CD4-positive, alpha-beta T cell (primary cell): Measurements from ENCODE around the gene RTN3. TPM values are rescaled to one million over a fixed set of nuclear protein-coding genes. Genes with fewer than 3 reads are reported as not detected.

Source experiments
- ATAC-seq: fragments of 200-7000 bp; cut with Tn5 transposase; one replicate; pipeline ENCODE4 v1.10.0; 2022; ENCODE audit warnings: mild to moderate bottlenecking; ENCODE audit not compliant: poor library complexity
- CTCF ChIA-PET: fragments of 350-600 bp; sonication (Branson Sonifier 250); formaldehyde crosslinking; loops from one replicate; lab custom pipeline; 2021; ENCODE audit warnings: antibody characterized with exemption, inconsistent platforms; lab: Charles Lee
- POLR2A ChIA-PET: fragments of 350-600 bp; sonication (Branson Sonifier 250); formaldehyde crosslinking; loops from one replicate; lab custom pipeline; 2021; ENCODE audit warnings: antibody characterized with exemption, inconsistent platforms; lab: Charles Lee
- DNase-seq, 14 experiments: peaks; one replicate each; pipeline ENCODE4 v3.0.0-alpha.2; 2013 to 2020; ENCODE audit warnings: mixed read lengths in 2 of 14
- H3K27ac ChIP-seq, 2 donors: one replicate each; pipeline versions ENCODE4 v1.5.1 to v1.7.0; 2013; ENCODE audit warnings: low read length in 2 of 2, low read depth in 1 of 2, mild to moderate bottlenecking in 1 of 2
- H3K27me3 ChIP-seq, 2 experiments: 1 replicate in 1 of 2; 2 replicates in 1 of 2; pipeline versions ENCODE4 v1.6.1 to v1.7.0; 2013; ENCODE audit warnings: low read length in 2 of 2, control low read depth in 1 of 2, mild to moderate bottlenecking in 1 of 2, moderate library complexity in 1 of 2; ENCODE audit not compliant: insufficient read depth in 2 of 2, control insufficient read depth in 1 of 2
- H3K36me3 ChIP-seq: one replicate; pipeline ENCODE4 v1.6.1; 2013; ENCODE audit warnings: low read length, control low read depth; ENCODE audit not compliant: insufficient read depth
- H3K4me1 ChIP-seq: one replicate; pipeline ENCODE4 v1.6.1; 2013; ENCODE audit warnings: low read length, control low read depth; ENCODE audit not compliant: insufficient read depth
- H3K4me3 ChIP-seq: one replicate; pipeline ENCODE4 v1.5.1; 2013; ENCODE audit warnings: mild to moderate bottlenecking, low read length, moderate library complexity
- H3K9me3 ChIP-seq, 2 experiments: 1 replicate in 1 of 2; 2 replicates in 1 of 2; pipeline versions ENCODE4 v1.6.1 to v1.7.0; 2013; ENCODE audit warnings: low read length in 2 of 2, mild to moderate bottlenecking in 2 of 2, control low read depth in 1 of 2, moderate library complexity in 1 of 2; ENCODE audit not compliant: control insufficient read depth in 1 of 2, insufficient read depth in 1 of 2
- H3K27ac Mint-ChIP-seq: one replicate; pipeline ENCODE4 v1.8.0; 2020; ENCODE audit warnings: mixed read lengths
- H3K27me3 Mint-ChIP-seq: one replicate; pipeline ENCODE4 v1.8.0; 2021; ENCODE audit warnings: mixed read lengths
- H3K36me3 Mint-ChIP-seq: one replicate; pipeline ENCODE4 v1.8.0; 2021; ENCODE audit warnings: low read depth, mixed read lengths
- H3K4me1 Mint-ChIP-seq: one replicate; pipeline ENCODE4 v1.8.0; 2021; ENCODE audit warnings: low read depth, mixed read lengths
- H3K4me3 Mint-ChIP-seq: one replicate; pipeline ENCODE4 v1.8.0; 2020; ENCODE audit warnings: mild to moderate bottlenecking, mixed read lengths
- H3K9me3 Mint-ChIP-seq: one replicate; pipeline ENCODE4 v1.8.0; 2020; ENCODE audit warnings: mixed read lengths
- intact Hi-C, 2 experiments: fragments of 100-400 bp; cut with DNase I in 1 of 2; cut with micrococcal nuclease in 1 of 2; formaldehyde crosslinking; loops; one replicate each; pipeline versions ENCODE4 v1.15.1 to v1.9.0; 2023 to 2025; cut with DNase I, micrococcal nuclease
- total RNA-seq, 174 experiments: library from RNA in 2 of 174; stranded (reverse) in 2 of 174; gene quantifications; one replicate each; pipeline ENCODE4 v1.2.3 and lab custom pipeline; 2021 to 2026
- TF ChIP-seq, protein P1 (sequence below): fragments of 200-600 bp; IDR thresholded peaks from one replicate; pipeline ENCODE4 v1.8.0; 2022; ENCODE audit warnings: antibody characterized with exemption, mild to moderate bottlenecking

Gene RTN3
- total RNA-seq, 2 experiments from 2014 or later: 16.4 to 17.6 TPM

DNA sequence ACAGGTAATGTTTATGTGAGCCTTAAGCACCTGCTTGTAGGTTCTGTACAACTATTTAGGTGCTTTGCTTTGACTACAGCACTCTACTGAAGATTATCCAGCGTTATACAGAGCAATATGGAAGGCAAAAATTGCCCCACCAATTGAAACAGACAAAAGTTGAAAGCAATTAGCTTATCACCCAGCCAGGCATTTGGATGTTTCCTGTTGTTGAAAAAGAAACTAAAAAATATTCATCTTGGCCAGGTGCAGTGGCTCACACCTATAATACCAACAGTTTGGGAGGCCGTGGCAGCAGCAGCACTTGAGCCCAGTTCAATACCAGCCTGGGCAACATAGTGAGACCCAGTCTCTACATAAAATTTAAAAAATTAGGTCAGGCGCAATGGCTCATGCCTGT lies 28.6 kb upstream of the RTN3 start:
- H3K9me3 ChIP-seq: no peaks in the 10 kb centered on the region
- H3K27ac ChIP-seq: no peak overlapping the region
- H3K4me1 ChIP-seq: peaks cover 6% of the 10 kb centered on the region
- Mint-ChIP-seq H3K4me1 (peaks cover 16% of the 10 kb centered on the region), H3K4me3 (no peak overlapping the region), H3K36me3 (peaks cover 62% of the 10 kb centered on the region), H3K27ac (peak overlapping the region; percentile 34), H3K9me3 (no peaks in the 10 kb centered on the region), H3K27me3 (no peaks in the 10 kb centered on the region)
- H3K4me3 ChIP-seq: no peak overlapping the region
- no peaks in the 10 kb centered on the region for H3K27me3 ChIP-seq
- H3K36me3 ChIP-seq: peaks cover 41% of the 10 kb centered on the region
- POLR2A ChIA-PET: interaction anchor here (0.6 kb wide), 1 partner anchor 14 kb away, joined by 3 read pairs; no protein-coding TSS in a partner anchor
- intact Hi-C loops: no loop called here
- TF ChIP-seq, protein P1, sequence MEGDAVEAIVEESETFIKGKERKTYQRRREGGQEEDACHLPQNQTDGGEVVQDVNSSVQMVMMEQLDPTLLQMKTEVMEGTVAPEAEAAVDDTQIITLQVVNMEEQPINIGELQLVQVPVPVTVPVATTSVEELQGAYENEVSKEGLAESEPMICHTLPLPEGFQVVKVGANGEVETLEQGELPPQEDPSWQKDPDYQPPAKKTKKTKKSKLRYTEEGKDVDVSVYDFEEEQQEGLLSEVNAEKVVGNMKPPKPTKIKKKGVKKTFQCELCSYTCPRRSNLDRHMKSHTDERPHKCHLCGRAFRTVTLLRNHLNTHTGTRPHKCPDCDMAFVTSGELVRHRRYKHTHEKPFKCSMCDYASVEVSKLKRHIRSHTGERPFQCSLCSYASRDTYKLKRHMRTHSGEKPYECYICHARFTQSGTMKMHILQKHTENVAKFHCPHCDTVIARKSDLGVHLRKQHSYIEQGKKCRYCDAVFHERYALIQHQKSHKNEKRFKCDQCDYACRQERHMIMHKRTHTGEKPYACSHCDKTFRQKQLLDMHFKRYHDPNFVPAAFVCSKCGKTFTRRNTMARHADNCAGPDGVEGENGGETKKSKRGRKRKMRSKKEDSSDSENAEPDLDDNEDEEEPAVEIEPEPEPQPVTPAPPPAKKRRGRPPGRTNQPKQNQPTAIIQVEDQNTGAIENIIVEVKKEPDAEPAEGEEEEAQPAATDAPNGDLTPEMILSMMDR: no peak
- CTCF ChIA-PET: no interaction called here
- no peak for ATAC-seq
- peak in 1 of 14 experiments; percentile 21 for DNase-seq

DNA sequence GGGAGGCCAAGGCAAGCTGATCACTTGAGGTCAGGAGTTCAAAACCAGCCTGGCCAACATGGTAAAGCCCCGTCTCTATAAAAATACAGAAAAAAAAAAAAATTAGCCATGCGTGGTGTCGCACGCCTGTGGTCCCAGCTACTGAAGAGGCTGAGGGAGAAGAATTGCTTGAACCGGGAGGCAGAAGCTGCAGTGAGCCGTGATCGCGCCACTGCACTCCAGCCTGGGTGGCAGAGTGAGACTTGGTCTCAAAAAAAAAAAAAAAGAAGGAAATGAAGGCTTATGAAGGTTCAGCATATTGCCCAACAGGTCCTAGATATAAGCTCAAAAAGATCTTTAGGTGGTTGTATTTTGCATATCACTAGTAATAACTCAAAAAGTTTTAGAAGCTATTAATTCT lies 20.3 kb upstream of the RTN3 start:
- DNase-seq (no peak), ATAC-seq (no peak)
- peaks cover 8% of the 10 kb centered on the region for H3K4me1 ChIP-seq
- Mint-ChIP-seq H3K27me3 (no peaks in the 10 kb centered on the region), H3K27ac (peak overlapping the region; percentile 5), H3K4me1 (peaks cover 48% of the 10 kb centered on the region), H3K9me3 (no peaks in the 10 kb centered on the region), H3K36me3 (peaks cover 31% of the 10 kb centered on the region), H3K4me3 (no peak overlapping the region)
- H3K36me3 ChIP-seq: peaks cover 6% of the 10 kb centered on the region
- POLR2A ChIA-PET: no interaction called here
- TF ChIP-seq, protein P1: no peak
- no peak overlapping the region for H3K27ac ChIP-seq
- intact Hi-C loops: no loop called here
- H3K4me3 ChIP-seq: no peak overlapping the region
- CTCF ChIA-PET: interaction anchor here (1.1 to 1.2 kb wide), 2 partner anchors 22 to 78 kb away, joined by 3 read pairs; no protein-coding TSS in a partner anchor
- no peaks in the 10 kb centered on the region for H3K9me3 ChIP-seq
- no peaks in the 10 kb centered on the region for H3K27me3 ChIP-seq

DNA sequence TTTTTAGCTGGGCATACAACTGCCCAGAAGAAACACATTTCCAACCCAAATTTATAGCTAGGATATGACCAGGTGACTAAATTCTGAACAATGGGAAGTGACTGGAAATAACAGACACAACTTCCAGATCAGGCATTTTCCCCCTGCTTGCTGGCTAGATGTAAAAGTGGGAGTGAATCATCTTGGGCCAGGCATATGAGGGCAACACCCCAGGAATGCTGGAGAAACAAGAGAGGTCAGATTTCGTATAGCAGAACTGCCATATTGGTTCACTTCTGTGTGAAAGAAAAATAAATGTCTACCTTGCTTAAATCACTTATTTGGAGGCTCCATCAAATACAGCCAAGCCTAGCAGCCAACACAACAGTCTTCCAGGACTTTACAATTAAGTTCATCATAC lies 17.5 kb upstream of the RTN3 start:
- TF ChIP-seq, protein P1: no peak
- ChIA-PET POLR2A (no interaction called here), CTCF (no interaction called here)
- Mint-ChIP-seq H3K36me3 (peaks cover 6% of the 10 kb centered on the region), H3K9me3 (no peaks in the 10 kb centered on the region), H3K27ac (no peak overlapping the region), H3K4me1 (peaks cover 57% of the 10 kb centered on the region), H3K4me3 (no peak overlapping the region), H3K27me3 (no peaks in the 10 kb centered on the region)
- ATAC-seq: no peak
- H3K4me1 ChIP-seq: peaks cover 14% of the 10 kb centered on the region
- intact Hi-C loops: no loop called here
- H3K27ac ChIP-seq: no peak overlapping the region
- H3K4me3 ChIP-seq: no peak overlapping the region
- H3K9me3 ChIP-seq: no peaks in the 10 kb centered on the region
- H3K27me3 ChIP-seq: no peaks in the 10 kb centered on the region
- H3K36me3 ChIP-seq: peaks cover 5% of the 10 kb centered on the region
- no peak for DNase-seq
